ENCODE data around the gene ZYG11B. TPM values are rescaled to one million over a fixed set of nuclear protein-coding genes. Genes with fewer than 3 reads are reported as not detected.

Gene ZYG11B
- total and polyA plus RNA-seq, 2 of the 13 experiments (the other 11 are each of a cell fraction or from before 2014, with no cell fraction given): 6.9 to 17.9 TPM

DNA sequence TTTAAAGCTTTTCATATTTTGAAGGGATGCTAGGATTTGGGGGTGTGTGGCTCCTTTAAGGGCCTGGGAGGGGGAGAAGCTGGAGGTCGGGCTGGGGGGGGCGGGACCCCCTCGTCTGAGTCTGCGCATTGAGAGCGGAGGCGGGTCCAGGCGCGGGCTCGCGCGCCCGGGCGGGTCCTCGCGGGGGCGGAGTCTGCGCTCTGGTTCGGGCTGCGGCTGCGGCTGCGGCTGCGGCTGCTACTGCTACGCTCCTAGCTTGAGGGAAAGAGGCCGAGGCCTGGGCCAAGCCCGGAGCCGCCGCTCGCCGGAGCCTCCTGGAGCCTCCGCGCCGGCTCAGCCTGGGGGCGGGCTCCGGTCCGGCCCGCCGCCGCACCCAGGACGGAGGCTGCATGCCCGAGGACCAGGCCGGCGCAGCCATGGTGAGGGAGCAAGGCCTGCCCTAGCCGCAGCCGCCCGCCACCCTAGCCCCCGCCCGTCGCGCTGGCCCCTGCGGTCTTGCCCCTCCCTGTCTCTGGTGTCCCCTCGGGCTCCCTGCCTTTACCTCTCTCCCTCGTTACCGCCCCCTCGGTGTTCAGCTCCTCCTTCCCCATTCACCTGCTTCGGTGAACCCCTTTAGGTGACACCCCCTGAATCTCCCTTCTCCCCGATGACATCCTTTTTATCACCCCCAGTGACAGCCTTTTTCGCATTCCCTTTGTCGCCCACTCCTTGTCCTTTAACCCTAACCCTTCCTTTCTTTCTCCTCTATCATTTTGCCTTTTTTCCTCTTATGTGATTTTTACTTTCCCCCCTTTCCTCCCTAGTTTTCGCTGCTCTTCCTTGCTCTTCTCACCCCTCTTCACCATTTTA, at the start of gene ZYG11B (continued):
- TF ChIP-seq HOXA7 (CRISPR knock-in tag; IDR thresholded peaks at IDR 0.05) (no peak), ONECUT2 (CRISPR knock-in tag; IDR thresholded peaks at IDR 0.05) (no peak), TRIM24 (CRISPR knock-in tag; IDR thresholded peaks at IDR 0.05) (no peak), ZNF354B (CRISPR knock-in tag; IDR thresholded peaks at IDR 0.05) (no peak), ZFP36L2 (CRISPR knock-in tag; IDR thresholded peaks at IDR 0.05) (no peak), ZKSCAN8 (CRISPR knock-in tag; IDR thresholded peaks at IDR 0.05; ENCODE audit: borderline replicate concordance) (no peak), POLR2G (IDR thresholded peaks at IDR 0.05; ENCODE audit: low read depth, low read length) (peak; percentile 80), ZNF124 (CRISPR knock-in tag; IDR thresholded peaks at IDR 0.05) (no peak), ZNF562 (CRISPR knock-in tag; IDR thresholded peaks at IDR 0.05; ENCODE audit: borderline replicate concordance) (no peak), HHEX (CRISPR knock-in tag; IDR thresholded peaks at IDR 0.05) (no peak), ZNF547 (CRISPR knock-in tag; IDR thresholded peaks at IDR 0.05) (no peak; the same call in 1 of the 2 replicates), ARNT2 (CRISPR knock-in tag; IDR thresholded peaks at IDR 0.05; ENCODE audit: low read depth) (peak; percentile 69), MBNL3 (CRISPR knock-in tag; conservative IDR thresholded peaks at IDR 0.05) (no peak), POLR2AphosphoS2 (IDR thresholded peaks at IDR 0.05; ENCODE audit: low read depth, low read length) (no peak), ZNF83 (CRISPR knock-in tag; IDR thresholded peaks at IDR 0.05; ENCODE audit: borderline replicate concordance) (no peak), CEBPB (IDR thresholded peaks at IDR 0.05; ENCODE audit: borderline replicate concordance, low read depth, low read length) (no peak), PAWR (CRISPR knock-in tag; IDR thresholded peaks at IDR 0.05; ENCODE audit: borderline replicate concordance) (no peak), CEBPZ (IDR thresholded peaks at IDR 0.05; ENCODE audit: low read length) (no peak), CENPBD1 (CRISPR knock-in tag; IDR thresholded peaks at IDR 0.05; ENCODE audit: borderline replicate concordance, low read depth) (no peak), ZNF670 (CRISPR knock-in tag; IDR thresholded peaks at IDR 0.05; ENCODE audit: borderline replicate concordance) (no peak), HNRNPLL (IDR thresholded peaks at IDR 0.05; ENCODE audit: low read depth, low read length, poor library complexity, severe bottlenecking) (peak; percentile 99), YEATS2 (CRISPR knock-in tag; IDR thresholded peaks at IDR 0.05; ENCODE audit: borderline replicate concordance) (no peak), FOSL2 (CRISPR knock-in tag; IDR thresholded peaks at IDR 0.05) (no peak)
- TF ChIP-seq, protein P1, sequence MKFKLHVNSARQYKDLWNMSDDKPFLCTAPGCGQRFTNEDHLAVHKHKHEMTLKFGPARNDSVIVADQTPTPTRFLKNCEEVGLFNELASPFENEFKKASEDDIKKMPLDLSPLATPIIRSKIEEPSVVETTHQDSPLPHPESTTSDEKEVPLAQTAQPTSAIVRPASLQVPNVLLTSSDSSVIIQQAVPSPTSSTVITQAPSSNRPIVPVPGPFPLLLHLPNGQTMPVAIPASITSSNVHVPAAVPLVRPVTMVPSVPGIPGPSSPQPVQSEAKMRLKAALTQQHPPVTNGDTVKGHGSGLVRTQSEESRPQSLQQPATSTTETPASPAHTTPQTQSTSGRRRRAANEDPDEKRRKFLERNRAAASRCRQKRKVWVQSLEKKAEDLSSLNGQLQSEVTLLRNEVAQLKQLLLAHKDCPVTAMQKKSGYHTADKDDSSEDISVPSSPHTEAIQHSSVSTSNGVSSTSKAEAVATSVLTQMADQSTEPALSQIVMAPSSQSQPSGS (CRISPR knock-in tag; IDR thresholded peaks at IDR 0.05): no peak
- TF ChIP-seq, protein P2, sequence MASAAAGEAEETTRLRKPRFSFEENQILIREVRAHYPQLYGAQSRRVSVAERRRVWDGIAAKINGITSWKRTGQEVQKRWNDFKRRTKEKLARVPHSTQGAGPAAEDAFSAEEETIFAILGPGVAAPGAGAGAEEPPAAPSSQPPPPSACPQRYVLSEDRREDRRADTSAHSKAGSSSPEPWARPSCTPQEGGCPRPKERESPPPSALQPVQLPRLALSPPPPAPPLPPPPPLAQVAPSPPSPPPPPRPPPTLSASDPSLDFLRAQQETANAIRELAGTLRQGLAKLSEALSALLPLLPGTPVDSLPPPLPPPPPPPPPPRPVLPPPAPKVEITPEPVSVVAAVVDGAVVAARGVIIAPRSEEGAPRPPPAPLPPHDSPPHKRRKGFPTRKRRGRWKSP (CRISPR knock-in tag; IDR thresholded peaks at IDR 0.05): no peak

Data from HepG2 (cell line).